ENCODE data around the gene QPCT.

QPCT gene

GRCh38 chr2:37326866-37327634 is 17.4 kb upstream of the QPCT start:
- no peak for TF ChIP-seq CTCF (IDR thresholded peaks at IDR 0.05)
- H3K4me3 ChIP-seq (ENCODE audit: low read depth, low read length) = no peak overlapping the region
- no peaks in the 10 kb centered on the region for H3K79me2 ChIP-seq
- no peaks in the 10 kb centered on the region for H3K4me1 ChIP-seq
- no peak overlapping the region for H3K4me2 ChIP-seq (ENCODE audit: low read length)
- no peak overlapping the region for H3K9ac ChIP-seq
- H3K27me3 ChIP-seq (ENCODE audit: control insufficient read depth, insufficient read depth, low read length) = no peaks in the 10 kb centered on the region
- H2AFZ ChIP-seq = peak overlapping the region; percentile 7
- H3K36me3 ChIP-seq (ENCODE audit: control insufficient read depth, insufficient read depth, low read length) = no peaks in the 10 kb centered on the region
- no peak overlapping the region for H3K27ac ChIP-seq
- no peaks in the 10 kb centered on the region for H3K9me3 ChIP-seq (ENCODE audit: control insufficient read depth, low read length)

- no peaks in the 10 kb centered on the region for H3K27me3 ChIP-seq (ENCODE audit: control insufficient read depth, insufficient read depth, low read length)
- no peak overlapping the region for H3K27ac ChIP-seq
- no peak for TF ChIP-seq CTCF (IDR thresholded peaks at IDR 0.05)
- no peak overlapping the region for H2AFZ ChIP-seq
- H3K79me2 ChIP-seq = no peaks in the 10 kb centered on the region
- H3K4me2 ChIP-seq (ENCODE audit: low read length) = no peak overlapping the region
- no peaks in the 10 kb centered on the region for H3K9me3 ChIP-seq (ENCODE audit: control insufficient read depth, low read length)
- no peaks in the 10 kb centered on the region for H3K4me1 ChIP-seq
- no peaks in the 10 kb centered on the region for H3K36me3 ChIP-seq (ENCODE audit: control insufficient read depth, insufficient read depth, low read length)
- no peak overlapping the region for H3K9ac ChIP-seq
- H3K4me3 ChIP-seq (ENCODE audit: low read depth, low read length) = no peak overlapping the region
Observed at GRCh38 chr2:37330681-37331080, 13.7 kb upstream of the QPCT start.

- H3K79me2 ChIP-seq = no peaks in the 10 kb centered on the region
Observed at GRCh38 chr2:37332560-37332959, 11.9 kb upstream of the QPCT start.

GRCh38 chr2:37333256-37333655 is 11.2 kb upstream of the QPCT start:
- no peak overlapping the region for H3K4me2 ChIP-seq (ENCODE audit: low read length)
- H2AFZ ChIP-seq = no peak overlapping the region
- no peak for TF ChIP-seq CTCF (IDR thresholded peaks at IDR 0.05)
- no peaks in the 10 kb centered on the region for H3K4me1 ChIP-seq
- H3K79me2 ChIP-seq = no peaks in the 10 kb centered on the region
- H3K9me3 ChIP-seq (ENCODE audit: control insufficient read depth, low read length) = no peaks in the 10 kb centered on the region
- no peak overlapping the region for H3K27ac ChIP-seq
- H3K9ac ChIP-seq = no peak overlapping the region
- H3K4me3 ChIP-seq (ENCODE audit: low read depth, low read length) = no peak overlapping the region
- H3K27me3 ChIP-seq (ENCODE audit: control insufficient read depth, insufficient read depth, low read length) = no peaks in the 10 kb centered on the region
- H3K36me3 ChIP-seq (ENCODE audit: control insufficient read depth, insufficient read depth, low read length) = no peaks in the 10 kb centered on the region

More at GRCh38 chr2:37332560-37332959, 11.9 kb upstream of the QPCT start:
- Histone ChIP-seq H3K27ac (no peak overlapping the region), H3K9ac (no peak overlapping the region), H3K4me3 (ENCODE audit: low read depth, low read length) (no peak overlapping the region), H3K4me2 (ENCODE audit: low read length) (no peak overlapping the region), H3K36me3 (ENCODE audit: control insufficient read depth, insufficient read depth, low read length) (no peaks in the 10 kb centered on the region), H2AFZ (no peak overlapping the region), H3K9me3 (ENCODE audit: control insufficient read depth, low read length) (no peaks in the 10 kb centered on the region), H3K4me1 (no peaks in the 10 kb centered on the region), H3K27me3 (ENCODE audit: control insufficient read depth, insufficient read depth, low read length) (no peaks in the 10 kb centered on the region)
- TF ChIP-seq CTCF (IDR thresholded peaks at IDR 0.05) = no peak

- Histone ChIP-seq H3K36me3 (ENCODE audit: control insufficient read depth, insufficient read depth, low read length) (no peaks in the 10 kb centered on the region), H2AFZ (no peak overlapping the region), H3K9me3 (ENCODE audit: control insufficient read depth, low read length) (no peaks in the 10 kb centered on the region), H3K4me1 (no peaks in the 10 kb centered on the region), H3K27ac (no peak overlapping the region), H3K27me3 (ENCODE audit: control insufficient read depth, insufficient read depth, low read length) (no peaks in the 10 kb centered on the region), H3K4me2 (ENCODE audit: low read length) (no peak overlapping the region), H3K9ac (no peak overlapping the region), H3K4me3 (ENCODE audit: low read depth, low read length) (no peak overlapping the region), H3K79me2 (no peaks in the 10 kb centered on the region)
- no peak for TF ChIP-seq CTCF (IDR thresholded peaks at IDR 0.05)
Observed at GRCh38 chr2:37335604-37336003, 8.8 kb upstream of the QPCT start.
